Measurements from ENCODE around the gene TRAK1.

The TRAK1 gene

DNA sequence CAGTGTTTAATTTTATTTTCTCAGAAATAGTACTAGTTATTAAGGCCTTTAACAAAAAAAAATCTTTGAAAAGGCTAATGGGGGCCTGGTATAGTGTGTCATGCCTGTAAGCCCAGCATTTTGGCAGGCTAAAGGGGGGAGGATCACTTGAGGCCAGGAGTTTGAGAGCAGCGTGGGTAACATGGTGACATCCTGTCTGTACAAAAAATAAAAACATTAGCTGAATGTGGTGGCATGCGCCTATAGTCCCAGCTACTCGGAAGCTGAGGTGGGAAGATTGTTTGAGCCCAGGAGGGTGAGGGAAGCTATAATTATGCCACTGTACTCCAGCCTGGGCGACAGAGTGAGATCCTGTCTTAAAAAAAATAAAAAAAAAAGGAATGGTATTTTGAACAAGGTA lies 61.9 kb downstream of the TRAK1 start:
- H3F3A ChIP-seq (ENCODE audit: insufficient read depth, low read length), result no peaks in the 10 kb centered on the region

DNA sequence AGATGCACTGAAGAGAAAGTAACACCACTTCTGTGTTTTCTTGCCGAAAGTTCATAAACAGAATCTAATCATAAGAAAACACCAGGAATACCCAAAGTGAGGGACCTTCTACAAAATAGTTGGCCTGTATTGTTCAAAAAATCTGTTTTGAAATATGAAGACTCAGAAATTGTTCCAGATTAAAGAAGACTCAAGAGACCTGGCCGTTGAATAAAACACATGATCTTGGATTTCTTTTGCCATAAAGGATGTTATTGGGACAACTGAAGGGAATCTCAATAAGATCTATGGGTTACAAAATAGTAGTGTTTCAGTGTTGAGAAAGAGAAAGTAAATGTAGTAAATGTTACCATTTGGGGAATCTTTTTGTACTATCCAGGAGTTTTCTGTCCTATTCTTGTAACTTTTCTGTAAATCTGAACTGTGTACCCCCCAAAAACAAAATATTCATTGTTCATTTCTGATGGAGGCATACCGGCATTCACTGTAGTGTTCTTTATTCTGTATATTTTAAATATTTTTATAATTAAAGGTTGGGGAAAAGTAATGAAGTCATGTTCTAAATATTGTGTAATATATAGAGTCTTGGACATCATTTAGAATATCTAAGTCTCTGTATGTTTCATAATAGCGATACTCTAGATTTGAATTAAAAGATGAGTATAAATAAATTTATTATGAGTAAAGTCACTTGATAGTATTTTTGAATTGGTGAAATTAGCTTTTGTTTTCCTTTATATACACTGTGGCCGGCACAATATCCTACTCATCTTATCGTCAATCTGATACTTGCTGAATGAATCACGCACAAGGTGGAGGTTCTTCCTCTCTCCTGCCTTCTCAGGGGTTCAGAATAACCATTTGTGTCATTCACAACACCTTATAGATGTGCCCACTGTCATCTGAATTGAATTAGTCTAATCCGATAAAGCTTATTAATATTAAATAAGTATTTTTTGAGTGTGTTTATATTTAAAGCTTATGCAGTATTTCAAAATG lies 66.7 kb downstream of the TRAK1 start:
- H3K4me3 ChIP-seq (ENCODE audit: low read length), result no peak overlapping the region
- no peak overlapping the region for H3K27ac ChIP-seq (ENCODE audit: low read length)
- no peaks in the 10 kb centered on the region for H3K9me3 ChIP-seq (replicated peaks; ENCODE audit: insufficient read depth, low read length)
- H3K27me3 ChIP-seq (replicated peaks; ENCODE audit: insufficient read depth, low read length), result no peaks in the 10 kb centered on the region
- H3K4me2 ChIP-seq (ENCODE audit: low read depth, low read length), result no peak overlapping the region
- peaks cover 13% of the 10 kb centered on the region; the same call in 1 of the 2 replicates for H3K4me1 ChIP-seq (ENCODE audit: low read length)
- TF ChIP-seq EZH2phosphoT487 (IDR thresholded peaks at IDR 0.05; ENCODE audit: low read length) (no peak), EZH2 (optimal IDR thresholded peaks at IDR 0.05; ENCODE audit: low read depth, low read length) (no peak)
- TF ChIP-seq, protein P1, sequence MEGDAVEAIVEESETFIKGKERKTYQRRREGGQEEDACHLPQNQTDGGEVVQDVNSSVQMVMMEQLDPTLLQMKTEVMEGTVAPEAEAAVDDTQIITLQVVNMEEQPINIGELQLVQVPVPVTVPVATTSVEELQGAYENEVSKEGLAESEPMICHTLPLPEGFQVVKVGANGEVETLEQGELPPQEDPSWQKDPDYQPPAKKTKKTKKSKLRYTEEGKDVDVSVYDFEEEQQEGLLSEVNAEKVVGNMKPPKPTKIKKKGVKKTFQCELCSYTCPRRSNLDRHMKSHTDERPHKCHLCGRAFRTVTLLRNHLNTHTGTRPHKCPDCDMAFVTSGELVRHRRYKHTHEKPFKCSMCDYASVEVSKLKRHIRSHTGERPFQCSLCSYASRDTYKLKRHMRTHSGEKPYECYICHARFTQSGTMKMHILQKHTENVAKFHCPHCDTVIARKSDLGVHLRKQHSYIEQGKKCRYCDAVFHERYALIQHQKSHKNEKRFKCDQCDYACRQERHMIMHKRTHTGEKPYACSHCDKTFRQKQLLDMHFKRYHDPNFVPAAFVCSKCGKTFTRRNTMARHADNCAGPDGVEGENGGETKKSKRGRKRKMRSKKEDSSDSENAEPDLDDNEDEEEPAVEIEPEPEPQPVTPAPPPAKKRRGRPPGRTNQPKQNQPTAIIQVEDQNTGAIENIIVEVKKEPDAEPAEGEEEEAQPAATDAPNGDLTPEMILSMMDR (IDR thresholded peaks at IDR 0.05; ENCODE audit: low read length), result no peak
- H3K79me2 ChIP-seq (ENCODE audit: low read length), result peaks cover 67% of the 10 kb centered on the region
- H3F3A ChIP-seq (ENCODE audit: insufficient read depth, low read length), result peaks cover 7% of the 10 kb centered on the region
- no peak overlapping the region for H2AFZ ChIP-seq (ENCODE audit: low read length)
- no peaks in the 10 kb centered on the region for H4K20me1 ChIP-seq (ENCODE audit: insufficient read depth, low read length)
- no peak overlapping the region for H3K9ac ChIP-seq (ENCODE audit: low read length)
- no peaks in the 10 kb centered on the region for H3K9me2 ChIP-seq (replicated peaks; ENCODE audit: insufficient read depth, low read length)
- no peak for DNase-seq
- H3K36me3 ChIP-seq (replicated peaks; ENCODE audit: insufficient read depth, low read length), result no peaks in the 10 kb centered on the region; the same call in 1 of the 2 replicates

More for the DNA sequence above, 61.9 kb downstream of the TRAK1 start:
- H3K4me2 ChIP-seq (ENCODE audit: low read depth, low read length), result no peak overlapping the region
- no peaks in the 10 kb centered on the region for H4K20me1 ChIP-seq (ENCODE audit: insufficient read depth, low read length)
- TF ChIP-seq, protein P1 (IDR thresholded peaks at IDR 0.05; ENCODE audit: low read length), result no peak
- no peak for TF ChIP-seq EZH2 (optimal IDR thresholded peaks at IDR 0.05; ENCODE audit: low read depth, low read length)
- no peak for TF ChIP-seq EZH2phosphoT487 (IDR thresholded peaks at IDR 0.05; ENCODE audit: low read length)
- H3K36me3 ChIP-seq (replicated peaks; ENCODE audit: insufficient read depth, low read length), result no peaks in the 10 kb centered on the region; the same call in 1 of the 2 replicates
- H3K4me3 ChIP-seq (ENCODE audit: low read length), result no peak overlapping the region
- peaks cover 65% of the 10 kb centered on the region for H3K79me2 ChIP-seq (ENCODE audit: low read length)
- no peak overlapping the region for H3K27ac ChIP-seq (ENCODE audit: low read length)
- H3K9ac ChIP-seq (ENCODE audit: low read length), result no peak overlapping the region
- H3K4me1 ChIP-seq (ENCODE audit: low read length), result no peaks in the 10 kb centered on the region
- no peaks in the 10 kb centered on the region for H3K9me2 ChIP-seq (replicated peaks; ENCODE audit: insufficient read depth, low read length)
- no peaks in the 10 kb centered on the region for H3K27me3 ChIP-seq (replicated peaks; ENCODE audit: insufficient read depth, low read length)
- no peak overlapping the region for H2AFZ ChIP-seq (ENCODE audit: low read length)
- no peak for DNase-seq
- no peaks in the 10 kb centered on the region for H3K9me3 ChIP-seq (replicated peaks; ENCODE audit: insufficient read depth, low read length)

DNA sequence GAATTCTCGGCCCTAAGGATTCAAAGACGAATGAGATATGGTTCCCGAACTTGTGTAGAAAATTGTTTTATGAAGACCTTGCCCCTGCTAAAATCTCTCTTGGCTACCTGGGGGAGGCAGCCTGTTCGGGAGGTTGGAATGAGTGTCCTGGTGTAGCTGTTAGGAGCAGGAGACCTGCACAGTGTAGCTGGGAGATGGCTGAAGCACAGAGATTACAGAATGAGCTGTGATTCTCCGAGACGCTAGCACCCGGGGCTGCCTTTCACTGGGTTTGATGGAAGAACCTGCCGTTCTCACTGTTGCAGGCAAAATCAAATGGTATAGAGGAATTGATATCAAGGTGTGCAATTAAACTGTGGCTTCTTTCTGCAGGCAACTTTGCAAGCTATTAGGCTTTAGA lies 68.0 kb downstream of the TRAK1 start:
- H3K4me2 ChIP-seq (ENCODE audit: low read depth, low read length), result peak overlapping the region; percentile 76
- no peaks in the 10 kb centered on the region; the same call in 1 of the 2 replicates for H3K36me3 ChIP-seq (replicated peaks; ENCODE audit: insufficient read depth, low read length)
- H3K9me2 ChIP-seq (replicated peaks; ENCODE audit: insufficient read depth, low read length), result no peaks in the 10 kb centered on the region
- H3F3A ChIP-seq (ENCODE audit: insufficient read depth, low read length), result peaks cover 7% of the 10 kb centered on the region
- H3K27ac ChIP-seq (ENCODE audit: low read length), result peak overlapping the region; percentile 50; the same call in 1 of the 2 replicates
- H2AFZ ChIP-seq (ENCODE audit: low read length), result no peak overlapping the region
- peak overlapping the region; percentile 43 for H3K4me3 ChIP-seq (ENCODE audit: low read length)
- TF ChIP-seq, protein P1 (IDR thresholded peaks at IDR 0.05; ENCODE audit: low read length), result no peak
- TF ChIP-seq EZH2phosphoT487 (IDR thresholded peaks at IDR 0.05; ENCODE audit: low read length) (no peak), EZH2 (optimal IDR thresholded peaks at IDR 0.05; ENCODE audit: low read depth, low read length) (no peak)
- DNase-seq, result no peak
- peaks cover 64% of the 10 kb centered on the region for H3K79me2 ChIP-seq (ENCODE audit: low read length)
- no peaks in the 10 kb centered on the region for H3K9me3 ChIP-seq (replicated peaks; ENCODE audit: insufficient read depth, low read length)
- no peaks in the 10 kb centered on the region for H4K20me1 ChIP-seq (ENCODE audit: insufficient read depth, low read length)
- peak overlapping the region; percentile 7; the same call in 1 of the 2 replicates for H3K9ac ChIP-seq (ENCODE audit: low read length)
- H3K27me3 ChIP-seq (replicated peaks; ENCODE audit: insufficient read depth, low read length), result no peaks in the 10 kb centered on the region
- H3K4me1 ChIP-seq (ENCODE audit: low read length), result peaks cover 13% of the 10 kb centered on the region; the same call in 1 of the 2 replicates

Data from MM.1S (cell line).